VCaP (cell line): ENCODE data around the gene IRF2.
"Not testable (repeated sequence)": the region's sequence is repeated elsewhere in the genome, so short reads cannot be mapped to it uniquely, and the experiment has no call there.

ENCODE experiments used
- H3K27ac ChIP-seq: fragments of 450-650 bp; 2 replicates; pipeline ENCODE4 v1.5.1; 2017
- TF ChIP-seq, protein P1 (sequence below): fragments of 450-650 bp; conservative IDR thresholded peaks from 2 replicates; pipeline ENCODE4 v1.5.1; 2017; ENCODE audit warnings: mild to moderate bottlenecking, moderate library complexity

The IRF2 gene

DNA sequence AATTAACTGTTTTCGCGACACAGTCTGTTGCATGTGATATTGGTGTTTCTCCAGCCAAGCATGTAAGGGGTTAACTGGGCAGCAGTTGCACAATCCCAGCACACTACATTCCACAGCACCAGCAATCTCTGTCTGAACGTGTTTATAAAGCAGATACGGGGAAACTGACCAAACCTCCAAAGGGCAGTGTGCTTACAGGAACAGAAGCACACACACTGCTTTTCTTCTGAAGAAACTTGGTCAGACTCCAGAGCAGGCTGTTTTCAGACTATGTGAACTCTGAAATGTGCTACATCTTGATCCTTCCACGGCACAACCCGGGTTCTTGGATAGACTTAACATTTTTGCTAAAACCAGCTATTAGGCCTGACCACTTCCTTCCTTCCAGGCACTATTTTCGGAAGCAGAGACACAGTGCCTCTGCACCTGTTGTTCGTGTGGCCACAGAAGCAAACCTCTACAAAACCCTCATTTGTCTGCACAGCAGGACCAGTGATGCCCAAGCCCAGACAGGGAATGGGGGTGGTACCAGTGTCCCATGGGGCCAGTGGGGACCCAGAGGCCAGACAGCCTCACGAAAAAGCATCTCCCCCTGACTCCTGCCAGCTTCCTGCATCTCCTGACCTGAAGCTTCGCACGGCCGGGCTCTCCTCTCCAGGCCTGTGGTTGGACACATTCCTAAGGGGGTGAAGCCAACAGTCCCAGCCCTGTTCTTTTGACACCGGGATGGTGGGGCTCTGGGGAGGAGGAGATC is 90.1 kb downstream of the IRF2 start:
- no peak overlapping the region for H3K27ac ChIP-seq
- TF ChIP-seq, protein P1, sequence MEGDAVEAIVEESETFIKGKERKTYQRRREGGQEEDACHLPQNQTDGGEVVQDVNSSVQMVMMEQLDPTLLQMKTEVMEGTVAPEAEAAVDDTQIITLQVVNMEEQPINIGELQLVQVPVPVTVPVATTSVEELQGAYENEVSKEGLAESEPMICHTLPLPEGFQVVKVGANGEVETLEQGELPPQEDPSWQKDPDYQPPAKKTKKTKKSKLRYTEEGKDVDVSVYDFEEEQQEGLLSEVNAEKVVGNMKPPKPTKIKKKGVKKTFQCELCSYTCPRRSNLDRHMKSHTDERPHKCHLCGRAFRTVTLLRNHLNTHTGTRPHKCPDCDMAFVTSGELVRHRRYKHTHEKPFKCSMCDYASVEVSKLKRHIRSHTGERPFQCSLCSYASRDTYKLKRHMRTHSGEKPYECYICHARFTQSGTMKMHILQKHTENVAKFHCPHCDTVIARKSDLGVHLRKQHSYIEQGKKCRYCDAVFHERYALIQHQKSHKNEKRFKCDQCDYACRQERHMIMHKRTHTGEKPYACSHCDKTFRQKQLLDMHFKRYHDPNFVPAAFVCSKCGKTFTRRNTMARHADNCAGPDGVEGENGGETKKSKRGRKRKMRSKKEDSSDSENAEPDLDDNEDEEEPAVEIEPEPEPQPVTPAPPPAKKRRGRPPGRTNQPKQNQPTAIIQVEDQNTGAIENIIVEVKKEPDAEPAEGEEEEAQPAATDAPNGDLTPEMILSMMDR, result no peak

DNA sequence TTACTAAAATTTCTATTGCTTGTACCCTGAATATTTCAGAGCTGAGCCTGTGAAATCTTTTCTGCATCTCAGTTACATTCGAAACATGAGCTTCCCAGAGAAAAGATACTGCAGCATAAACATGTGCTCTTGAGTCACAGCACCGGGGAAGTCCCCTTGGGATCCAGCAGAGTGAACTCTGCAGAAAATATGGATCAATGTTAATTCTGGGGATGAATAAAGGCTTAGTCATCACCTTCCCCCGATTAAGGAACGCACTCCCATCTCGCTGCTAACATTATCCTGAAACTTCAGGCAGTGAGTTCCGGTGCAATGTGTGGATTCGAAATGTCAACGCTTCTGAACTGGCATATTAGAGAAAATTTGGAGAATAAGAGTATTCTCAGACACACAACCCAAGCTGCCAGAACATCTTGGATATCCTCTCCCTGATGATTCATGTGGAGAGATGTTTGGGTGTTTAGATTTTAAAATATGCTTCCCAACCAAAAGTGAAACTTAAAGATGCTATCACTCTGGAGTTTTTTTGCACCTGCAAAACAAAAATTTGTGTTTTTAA is 90.8 kb downstream of the IRF2 start:
- TF ChIP-seq, protein P1, result no peak
- no peak overlapping the region for H3K27ac ChIP-seq

DNA sequence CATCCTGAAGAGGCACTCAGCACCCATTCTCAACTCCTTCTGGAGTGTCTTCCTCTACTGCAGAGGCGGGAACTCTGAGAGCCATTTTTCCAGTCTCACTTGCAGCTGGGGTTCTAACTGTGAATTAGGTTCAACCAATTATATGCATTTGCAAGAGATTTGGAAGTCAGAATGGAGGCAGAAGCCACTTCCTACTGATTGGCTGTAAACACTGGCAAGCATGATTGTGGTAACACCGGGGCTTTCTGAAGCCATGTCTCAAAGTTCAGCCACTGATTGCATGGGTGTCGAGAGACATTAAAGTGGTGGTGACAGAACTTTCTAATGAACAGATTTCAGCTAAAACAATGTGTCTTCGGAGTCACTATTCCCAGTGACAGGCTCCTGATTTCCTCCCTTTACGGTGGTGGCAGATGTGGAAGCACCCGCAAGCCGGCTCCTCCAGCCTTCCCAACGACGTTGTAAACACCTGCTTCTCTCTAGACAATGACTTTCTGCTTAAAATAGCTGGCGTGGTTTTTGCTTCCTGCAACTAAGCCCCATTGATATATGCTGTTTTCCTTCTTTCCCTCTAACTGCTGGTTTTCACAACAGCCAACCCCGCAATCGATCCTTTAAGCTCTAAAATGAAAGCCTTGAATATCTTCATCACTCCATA is 92.0 kb downstream of the IRF2 start:
- no peak overlapping the region for H3K27ac ChIP-seq
- TF ChIP-seq, protein P1, result no peak

DNA sequence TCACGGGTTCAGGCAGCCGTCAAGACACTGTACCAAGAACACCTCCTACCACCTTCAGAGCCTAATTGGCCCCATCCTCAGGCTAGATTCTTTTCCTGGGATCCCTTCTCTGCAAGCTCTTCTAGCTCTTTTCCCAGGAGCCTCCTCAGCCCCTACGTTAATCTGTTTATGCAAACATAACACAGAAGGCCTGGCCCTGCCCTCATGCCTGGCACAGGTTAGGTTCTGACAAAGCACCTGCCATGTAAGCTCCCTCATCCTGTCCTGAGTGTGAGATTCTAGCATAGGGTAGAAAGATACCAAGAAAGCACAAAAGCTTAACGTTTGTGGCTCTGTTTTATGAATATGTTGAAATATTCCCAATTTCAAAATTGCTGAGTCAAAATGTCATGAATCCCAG is 93.6 kb downstream of the IRF2 start:
- TF ChIP-seq, protein P1, result no peak
- no peak overlapping the region for H3K27ac ChIP-seq

DNA sequence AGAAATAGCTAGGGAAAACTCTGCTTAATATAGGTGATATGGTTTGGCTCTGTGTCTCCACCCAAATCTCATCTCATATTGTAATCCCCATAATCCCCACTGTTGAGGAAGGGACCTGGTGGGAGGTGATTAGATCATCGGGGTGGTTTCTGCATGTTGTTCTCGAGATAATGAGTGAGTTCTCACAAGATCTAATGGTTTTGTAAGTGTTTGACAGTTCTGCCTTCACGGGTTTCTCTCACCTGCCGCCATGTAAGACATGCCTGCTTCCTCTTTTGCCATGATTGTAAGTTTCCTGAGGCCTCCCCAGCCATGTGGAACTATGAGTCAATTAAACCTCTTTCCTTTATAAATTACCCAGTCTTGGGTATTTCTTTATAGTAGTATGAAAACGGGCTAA is 94.1 kb downstream of the IRF2 start:
- not testable (repeated sequence) for H3K27ac ChIP-seq

DNA sequence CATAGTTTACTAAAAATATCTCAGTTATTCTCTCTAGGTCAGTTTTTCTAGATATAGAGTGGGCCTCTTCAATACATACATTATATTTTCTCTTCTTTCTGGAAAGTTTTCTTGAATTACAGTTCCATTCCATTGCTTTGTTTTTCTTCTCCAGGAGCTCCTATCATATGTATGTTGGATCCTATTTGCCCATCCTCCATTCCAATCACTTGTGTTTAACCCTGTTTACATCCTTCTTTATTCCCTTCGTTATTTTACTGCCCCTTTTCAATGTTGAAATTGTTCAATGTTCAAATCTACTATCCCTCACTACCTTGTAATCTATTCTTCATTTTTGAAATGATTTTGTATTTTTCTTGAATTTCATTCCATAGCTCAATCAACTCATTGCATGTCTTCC is 97.4 kb downstream of the IRF2 start:
- no peak overlapping the region for H3K27ac ChIP-seq
- TF ChIP-seq, protein P1, result no peak

DNA sequence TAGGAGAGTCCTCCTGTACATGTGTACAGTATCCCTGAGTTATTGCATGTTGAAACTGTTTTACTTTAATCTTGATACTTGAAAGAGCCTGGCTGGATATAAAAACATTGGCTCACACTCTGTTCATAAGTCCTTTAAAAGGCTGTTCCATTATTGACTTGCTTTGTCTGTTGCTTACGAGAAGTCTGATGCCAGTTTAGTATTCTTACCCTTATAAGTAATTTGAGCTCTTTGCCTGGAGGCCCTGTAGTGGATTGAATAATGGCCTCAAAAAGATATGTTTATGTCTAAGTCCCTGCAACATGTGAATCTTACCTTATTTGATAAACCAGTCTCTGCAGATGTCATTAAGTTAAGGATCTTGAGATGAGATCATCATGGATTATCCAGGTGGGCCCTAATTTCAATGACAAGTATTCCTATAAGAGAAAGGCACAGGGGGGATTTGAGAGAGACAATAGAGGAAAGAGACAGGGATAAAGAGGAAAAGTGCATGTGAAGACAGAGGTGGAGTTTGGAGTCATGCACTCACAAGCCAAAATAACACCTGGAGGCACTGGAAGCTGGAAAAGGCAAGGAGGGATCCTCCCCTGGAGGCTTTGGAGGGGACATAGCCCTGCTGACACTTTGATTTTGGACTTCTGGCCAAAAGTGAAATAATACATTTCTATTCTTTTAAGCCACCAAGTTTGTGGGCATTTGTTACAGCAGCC is 98.1 kb downstream of the IRF2 start:
- TF ChIP-seq, protein P1, result no peak
- H3K27ac ChIP-seq, result no peak overlapping the region

DNA sequence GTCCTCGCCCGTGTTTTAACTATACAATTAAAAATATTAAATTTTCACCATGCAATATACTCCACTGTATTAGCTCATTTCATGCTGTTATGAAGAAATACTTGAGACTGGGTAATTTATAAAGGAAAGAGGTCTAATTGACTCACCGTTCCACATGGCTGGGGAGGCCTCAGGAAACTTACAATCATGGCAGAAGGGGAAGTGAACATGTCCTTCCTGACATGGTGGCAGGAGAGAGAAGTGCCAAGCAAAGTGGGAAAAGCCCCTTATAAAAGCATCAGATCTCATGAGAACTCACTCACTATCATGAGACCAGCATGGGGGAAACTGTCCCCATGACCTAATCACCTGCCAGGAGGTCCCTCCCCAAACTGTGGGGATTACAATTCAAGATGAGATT is 98.7 kb downstream of the IRF2 start:
- not testable (repeated sequence) for H3K27ac ChIP-seq
